HG03460 (cell line): Measurements from ENCODE around the gene RAPGEF3.

Experiments used
- ATAC-seq: cut with Tn5 transposase; IDR thresholded peaks from one replicate; pipeline ENCODE4 v1.9.1; 2021; ENCODE audit not compliant: unreplicated experiment

RAPGEF3 gene

GRCh38 chr12:47745485-47746041 lies 13.1 kb downstream of the RAPGEF3 start:
- ATAC-seq, result no peak

GRCh38 chr12:47744778-47745436 lies 13.8 kb downstream of the RAPGEF3 start:
- ATAC-seq, result no peak

- ATAC-seq, result no peak
Observed at GRCh38 chr12:47744005-47744651, 14.6 kb downstream of the RAPGEF3 start.

GRCh38 chr12:47743311-47743860 lies 15.3 kb downstream of the RAPGEF3 start:
- no peak for ATAC-seq

GRCh38 chr12:47742253-47742825 lies 16.3 kb downstream of the RAPGEF3 start:
- no peak for ATAC-seq

- ATAC-seq, result peak; percentile 42
Observed at GRCh38 chr12:47741340-47741703, 17.4 kb downstream of the RAPGEF3 start.

GRCh38 chr12:47740606-47741339 lies 17.9 kb downstream of the RAPGEF3 start:
- ATAC-seq, result peak; percentile 48

GRCh38 chr12:47739979-47740378 lies 18.7 kb downstream of the RAPGEF3 start:
- peak; percentile 61 for ATAC-seq

- ATAC-seq, result no peak
Observed at GRCh38 chr12:47739297-47739696, 19.4 kb downstream of the RAPGEF3 start.

GRCh38 chr12:47737936-47738594 lies 20.6 kb downstream of the RAPGEF3 start:
- ATAC-seq, result no peak

- no peak for ATAC-seq
Observed at GRCh38 chr12:47736877-47737676, 21.6 kb downstream of the RAPGEF3 start.

- ATAC-seq, result no peak
Observed at GRCh38 chr12:47736216-47736615, 22.5 kb downstream of the RAPGEF3 start.

GRCh38 chr12:47735649-47736048 lies 23.0 kb downstream of the RAPGEF3 start:
- ATAC-seq, result no peak

GRCh38 chr12:47734725-47735480 lies 23.8 kb downstream of the RAPGEF3 start:
- ATAC-seq, result no peak

- ATAC-seq, result no peak
Observed at GRCh38 chr12:47733142-47733541, 25.5 kb downstream of the RAPGEF3 start.

GRCh38 chr12:47732504-47732903 lies 26.2 kb downstream of the RAPGEF3 start:
- ATAC-seq, result no peak

GRCh38 chr12:47731723-47732122 lies 27.0 kb downstream of the RAPGEF3 start:
- no peak for ATAC-seq

GRCh38 chr12:47730341-47730744 lies 28.3 kb downstream of the RAPGEF3 start:
- ATAC-seq, result no peak

GRCh38 chr12:47729233-47729632 lies 29.4 kb downstream of the RAPGEF3 start:
- no peak for ATAC-seq
